HG02678 (cell line): ENCODE results near the gene PTPRE.

ENCODE experiments used
- ATAC-seq: cut with Tn5 transposase; IDR thresholded peaks from one replicate; pipeline ENCODE4 v1.9.1; 2021; ENCODE audit warnings: mild to moderate bottlenecking, moderate library complexity; ENCODE audit not compliant: unreplicated experiment

PTPRE gene

GRCh38 chr10:128068398-128069285 is 161.7 kb downstream of the PTPRE start:
- ATAC-seq, result no peak

GRCh38 chr10:128069351-128070051 is 162.6 kb downstream of the PTPRE start:
- peak; percentile 42 for ATAC-seq

GRCh38 chr10:128070161-128070560 is 163.3 kb downstream of the PTPRE start:
- no peak for ATAC-seq

DNA sequence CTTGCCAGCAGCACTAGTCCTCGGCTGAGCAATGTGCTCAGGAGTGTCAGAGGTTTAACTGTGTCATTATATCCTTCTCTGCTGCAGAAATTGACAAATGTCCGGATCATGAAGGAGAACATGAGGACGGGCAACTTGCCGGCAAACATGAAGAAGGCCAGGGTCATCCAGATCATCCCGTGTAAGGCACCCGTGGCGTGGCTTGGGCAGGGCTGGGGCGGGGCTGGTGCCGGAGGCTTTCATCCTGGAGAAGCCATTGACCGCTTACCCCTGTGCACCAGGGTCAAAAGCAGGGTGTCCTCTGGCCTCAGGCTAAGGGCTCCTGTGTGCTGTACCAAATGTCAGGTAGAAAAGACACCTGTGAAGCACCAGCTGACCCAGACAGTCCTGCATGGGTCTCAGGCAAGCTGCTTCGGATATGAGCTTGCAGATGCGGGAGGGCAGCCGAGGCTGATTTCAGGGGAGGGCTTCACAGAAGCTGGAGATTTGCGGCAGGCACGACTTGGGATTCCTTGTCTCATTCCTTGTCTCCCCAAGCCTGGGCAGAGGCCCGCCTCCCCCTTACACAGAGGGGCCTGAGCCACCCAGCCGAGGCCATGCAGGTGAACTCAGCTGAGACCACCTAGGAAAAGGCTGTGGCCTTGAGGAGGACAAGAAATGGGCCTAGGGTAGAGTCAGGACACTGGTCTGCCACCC is 164.0 kb downstream of the PTPRE start:
- no peak for ATAC-seq

DNA sequence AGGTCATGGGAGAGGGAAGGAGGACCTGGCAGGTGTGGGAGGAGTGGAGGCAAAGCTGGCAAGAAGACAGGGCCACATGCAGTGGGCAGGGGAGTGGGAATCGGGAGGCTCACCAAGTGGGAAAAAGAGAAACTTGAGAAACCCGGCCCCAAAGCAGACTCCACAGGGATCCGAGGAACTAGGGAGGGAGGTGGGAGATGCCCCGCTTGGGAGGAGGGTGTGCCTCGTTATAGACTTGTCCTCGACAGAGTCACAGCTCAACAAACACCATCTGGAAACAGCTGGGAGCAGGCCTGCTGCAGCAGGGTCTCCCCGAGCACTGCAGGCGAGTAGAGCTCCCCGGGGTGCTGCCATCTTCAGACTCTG is 164.5 kb downstream of the PTPRE start:
- no peak for ATAC-seq

- no peak for ATAC-seq
Observed at GRCh38 chr10:128072046-128072445, 165.1 kb downstream of the PTPRE start.

DNA sequence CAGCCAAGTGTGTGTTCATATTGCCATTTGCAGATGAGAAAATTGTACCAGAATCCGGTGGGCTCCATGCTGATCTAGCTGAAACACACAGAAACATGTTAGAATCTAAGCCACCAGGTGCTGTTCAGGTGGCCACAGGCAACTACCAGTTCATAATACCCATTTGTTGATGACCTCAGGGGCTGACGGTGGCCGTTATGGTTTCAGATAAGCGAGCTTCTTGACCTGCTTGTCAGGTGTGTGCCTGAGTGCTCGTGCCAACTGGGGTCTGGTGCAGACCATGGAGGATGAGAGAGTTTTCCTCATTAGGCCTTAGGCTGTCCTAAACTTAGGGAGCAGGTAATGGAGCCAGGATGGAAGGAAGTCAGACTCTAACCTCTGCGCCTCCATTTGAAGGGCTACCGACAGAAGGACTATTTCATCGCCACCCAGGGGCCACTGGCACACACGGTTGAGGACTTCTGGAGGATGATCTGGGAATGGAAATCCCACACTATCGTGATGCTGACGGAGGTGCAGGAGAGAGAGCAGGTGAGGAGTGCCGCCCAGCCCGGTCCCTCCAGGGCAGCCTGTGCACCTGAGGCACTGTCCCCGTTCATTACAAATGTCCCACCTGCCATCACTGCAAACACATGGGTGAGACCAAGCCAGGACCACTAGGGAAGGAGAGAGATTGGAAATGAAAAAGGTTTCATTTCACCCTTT is 166.2 kb downstream of the PTPRE start:
- no peak for ATAC-seq

DNA sequence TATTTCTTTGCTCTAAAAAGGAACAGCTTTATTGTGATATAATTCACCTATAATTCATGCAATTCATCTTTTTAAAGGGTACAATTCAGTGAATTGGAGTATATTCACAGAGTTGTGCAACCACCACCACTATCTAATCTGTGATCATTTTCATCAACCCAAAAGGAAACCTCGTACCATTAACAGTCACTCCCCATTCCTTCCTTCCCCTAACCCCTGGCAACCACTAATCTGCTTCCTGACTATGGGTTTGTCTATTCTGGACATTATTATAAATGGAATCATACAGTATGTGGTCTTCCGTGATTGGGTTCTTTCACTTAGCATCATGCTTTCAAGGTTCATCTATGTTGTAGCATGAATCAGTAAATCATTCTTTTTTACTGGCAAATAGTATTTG is 167.0 kb downstream of the PTPRE start:
- ATAC-seq, result no peak

DNA sequence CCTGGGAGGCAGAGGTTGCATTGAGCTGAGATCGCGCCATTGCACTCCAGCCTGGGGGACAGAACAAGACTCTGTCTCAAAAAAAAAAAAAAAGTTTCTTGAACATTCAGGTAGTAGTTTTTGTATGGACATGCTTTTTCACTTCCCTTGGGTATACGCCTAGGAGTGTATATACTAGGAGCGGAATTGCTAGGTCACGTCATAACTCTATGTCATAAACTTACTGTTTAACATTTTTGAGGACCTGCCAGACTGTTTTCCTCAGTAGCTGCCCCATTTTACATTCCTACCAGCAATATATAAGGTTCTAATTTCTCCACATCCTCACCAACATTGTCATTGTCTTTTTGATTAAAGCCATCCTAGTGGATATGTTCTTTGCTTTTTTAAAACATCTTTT is 167.7 kb downstream of the PTPRE start:
- ATAC-seq, result no peak

GRCh38 chr10:128077155-128077875 is 170.4 kb downstream of the PTPRE start:
- no peak for ATAC-seq

- ATAC-seq, result peak; percentile 60
Observed at GRCh38 chr10:128078136-128078969, 171.4 kb downstream of the PTPRE start.

- no peak for ATAC-seq
Observed at GRCh38 chr10:128080231-128080630, 173.3 kb downstream of the PTPRE start.

- no peak for ATAC-seq
Observed at GRCh38 chr10:128080641-128081040, 173.7 kb downstream of the PTPRE start.

GRCh38 chr10:128081222-128081621 is 174.3 kb downstream of the PTPRE start:
- no peak for ATAC-seq

- ATAC-seq, result no peak
Observed at GRCh38 chr10:128081720-128082119, 174.8 kb downstream of the PTPRE start.

GRCh38 chr10:128083191-128083895 is 176.4 kb downstream of the PTPRE start:
- ATAC-seq, result no peak

GRCh38 chr10:128084364-128084763 is 177.5 kb downstream of the PTPRE start:
- ATAC-seq, result no peak

DNA sequence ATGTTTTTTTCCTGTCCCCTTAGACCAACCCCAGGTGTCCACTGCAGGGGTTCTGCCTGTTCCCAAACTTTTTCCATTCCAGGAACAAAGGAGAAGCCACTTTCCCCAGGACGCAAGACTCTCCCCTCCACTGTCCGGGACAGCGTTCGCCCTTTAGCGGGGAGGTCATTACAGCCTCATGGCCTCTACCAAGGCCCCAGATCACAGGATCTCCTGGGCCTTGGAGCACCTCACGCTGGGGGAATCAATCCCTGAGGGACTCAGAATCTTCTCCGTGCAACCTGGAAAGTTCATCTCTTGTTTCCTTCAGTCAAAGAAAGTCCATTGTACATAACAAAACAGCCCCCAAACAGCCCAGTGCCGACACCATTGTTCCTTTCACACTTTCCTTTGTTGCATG is 178.1 kb downstream of the PTPRE start:
- ATAC-seq, result no peak
